ENCODE measurements around the gene GALM.
"Not testable (repeated sequence)": the region's sequence is repeated elsewhere in the genome, so short reads cannot be mapped to it uniquely, and the experiment has no call there.

GALM gene

GRCh38 chr2:38713338-38713737 lies 47.4 kb downstream of the GALM start:
- DNase-seq = no peak

GRCh38 chr2:38714941-38715340 lies 49.0 kb downstream of the GALM start:
- not testable (repeated sequence) for DNase-seq

GRCh38 chr2:38716185-38716584 lies 50.3 kb downstream of the GALM start:
- peak; percentile 29 for DNase-seq

DNA sequence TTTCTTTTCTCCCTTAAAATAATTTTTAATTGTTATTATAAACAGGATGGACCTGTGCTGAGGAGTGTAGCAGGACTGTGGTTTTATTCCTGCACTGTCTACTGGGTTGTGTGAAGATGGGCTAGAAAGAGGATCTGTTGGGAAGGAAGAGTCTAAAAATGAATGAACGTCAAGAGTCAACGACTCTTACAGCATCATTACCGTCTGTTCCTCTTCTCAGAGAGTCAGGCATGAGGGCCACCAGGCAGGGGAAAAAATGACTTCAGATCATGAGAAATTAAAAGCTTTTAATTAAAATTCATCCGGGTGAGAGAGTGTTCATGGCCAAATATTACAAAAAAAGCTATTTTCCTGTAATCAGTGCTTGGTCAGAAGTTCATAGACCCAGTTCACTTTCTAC lies 52.7 kb downstream of the GALM start:
- DNase-seq = no peak

- no peak for DNase-seq
These were observed 53.8 kb downstream of the GALM start for GRCh38 chr2:38719706-38720105.

GRCh38 chr2:38720613-38721241 lies 54.8 kb downstream of the GALM start:
- peak; percentile 94 for DNase-seq

- DNase-seq = no peak
These were observed 56.6 kb downstream of the GALM start for GRCh38 chr2:38722271-38723061.

GRCh38 chr2:38723173-38723572 lies 57.3 kb downstream of the GALM start:
- DNase-seq = no peak

DNA sequence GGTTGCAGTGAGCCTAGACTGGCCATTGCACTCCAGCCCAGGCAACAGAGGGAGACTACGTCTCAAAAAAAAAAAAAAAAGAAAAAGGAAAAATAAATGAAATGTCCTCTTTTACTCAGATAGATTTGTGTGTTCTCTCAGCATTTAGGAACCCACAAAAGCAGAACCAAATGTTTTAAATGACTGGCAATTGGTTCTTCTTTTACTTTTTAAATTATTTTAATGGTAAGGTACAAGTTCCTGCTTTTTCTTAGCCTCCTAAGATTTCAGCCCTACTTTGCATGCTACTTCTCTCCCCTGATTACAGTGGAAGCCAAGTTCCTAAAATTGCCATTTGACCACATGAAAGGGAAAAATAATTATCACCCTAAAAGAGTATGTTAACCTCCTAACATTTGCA lies 61.7 kb downstream of the GALM start:
- DNase-seq = no peak

- no peak for DNase-seq
These were observed 62.8 kb downstream of the GALM start for GRCh38 chr2:38728694-38729093.

DNA sequence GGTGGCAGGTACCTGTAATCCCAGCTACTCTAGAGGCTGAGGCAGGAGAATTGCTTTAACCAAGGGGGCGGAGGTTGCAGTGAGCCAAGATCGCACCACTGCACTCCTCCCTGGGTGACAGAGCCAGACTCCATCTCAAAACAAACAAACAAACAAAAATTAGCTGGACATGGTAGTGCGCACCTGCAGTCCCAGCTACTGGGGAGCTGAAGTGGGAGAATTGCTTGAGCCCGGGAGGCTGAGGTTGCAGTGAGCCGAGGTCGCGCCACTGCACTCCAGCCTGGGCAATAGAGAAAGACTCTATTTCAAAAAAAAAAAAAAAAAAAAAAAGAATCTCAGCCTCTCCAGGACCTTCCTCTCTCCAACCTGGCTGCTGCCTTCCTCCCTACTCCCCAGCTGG lies 65.2 kb downstream of the GALM start:
- DNase-seq = no peak

- DNase-seq = no peak
These were observed 65.8 kb downstream of the GALM start for GRCh38 chr2:38731684-38732221.

- DNase-seq = no peak
These were observed 67.5 kb downstream of the GALM start for GRCh38 chr2:38733300-38733971.

DNA sequence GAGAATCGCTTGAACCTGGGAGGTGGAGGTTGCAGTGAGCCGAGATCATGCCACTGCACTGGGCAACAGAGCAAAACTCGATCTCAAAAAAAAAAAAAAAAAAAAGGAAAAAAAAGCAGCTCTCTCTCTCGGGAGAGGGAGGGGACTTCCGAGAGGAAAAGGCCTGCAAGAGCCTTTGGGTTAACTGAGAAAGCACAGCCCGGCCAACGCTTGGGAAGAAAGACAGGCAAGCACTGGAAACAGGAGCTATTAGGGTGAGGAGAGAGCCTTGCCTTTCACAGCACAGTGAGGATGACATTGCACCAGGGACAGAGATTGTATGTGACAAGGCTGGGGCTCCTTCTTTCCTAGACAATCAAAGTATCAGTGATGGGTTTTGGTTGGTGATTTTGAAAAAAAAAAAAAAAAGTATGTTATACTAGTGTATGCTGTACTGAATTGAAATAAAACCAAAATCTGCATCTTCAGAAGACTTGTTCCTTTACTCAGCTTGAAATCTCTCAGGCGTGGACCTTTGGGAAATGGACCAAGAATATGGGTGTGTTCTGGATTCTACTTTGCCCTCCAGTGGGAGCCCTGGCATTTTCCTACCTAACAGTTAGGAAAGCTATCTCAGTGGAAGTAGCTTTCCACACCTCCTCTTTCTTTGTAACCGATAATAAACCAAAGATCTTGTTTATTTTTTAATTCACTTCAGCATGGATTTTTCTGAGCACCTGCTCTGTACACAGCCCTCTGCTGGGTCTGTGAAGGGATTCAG lies 68.6 kb downstream of the GALM start:
- no peak for DNase-seq

DNA sequence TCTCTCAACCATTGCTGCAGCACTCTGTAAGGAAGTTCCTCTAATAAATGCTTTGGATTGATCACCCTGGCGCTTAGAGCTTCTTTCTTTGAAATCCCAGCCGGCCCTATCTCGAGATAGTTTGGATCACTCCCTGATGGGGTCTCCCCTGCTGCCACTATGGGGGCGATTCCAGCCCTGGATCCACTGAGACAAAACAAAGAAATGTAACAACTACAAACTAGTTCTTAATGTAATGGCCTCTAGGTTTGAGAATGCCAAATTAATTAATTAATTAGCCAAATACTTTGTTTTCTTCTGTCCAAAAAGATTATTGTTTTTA lies 70.0 kb downstream of the GALM start:
- no peak for DNase-seq

DNA sequence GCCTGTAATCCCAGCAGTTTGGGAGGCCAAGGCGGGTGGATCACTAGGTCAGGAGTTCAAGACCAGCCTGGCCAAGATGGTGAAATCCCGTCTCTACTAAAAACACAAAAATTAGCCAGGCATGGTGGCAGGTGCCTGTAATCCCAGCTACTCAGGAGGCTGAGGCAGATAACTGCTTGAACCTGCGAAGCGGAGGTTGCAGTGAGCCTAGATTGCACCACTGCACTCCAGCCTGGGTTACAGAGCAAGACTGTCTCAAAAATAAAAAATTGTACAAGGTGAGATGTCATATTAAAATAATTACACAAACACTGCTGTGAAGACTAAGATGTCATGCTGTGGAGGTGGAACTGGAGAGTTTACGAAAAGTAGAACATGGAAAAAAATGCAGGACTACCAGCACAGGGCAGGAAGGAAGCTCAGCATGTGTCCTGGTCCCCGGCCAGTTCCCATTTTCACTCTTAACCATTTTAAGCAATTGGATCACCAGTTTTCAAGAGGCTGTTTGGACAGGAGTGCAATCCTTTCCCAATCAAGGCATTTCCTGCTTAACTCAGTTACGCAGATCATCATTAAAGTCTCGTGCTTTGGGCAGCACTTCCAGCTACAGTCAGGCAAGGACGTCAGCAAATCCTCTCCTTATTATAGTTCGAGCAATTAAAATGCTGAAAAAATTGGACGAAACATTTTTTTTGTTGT lies 71.2 kb downstream of the GALM start:
- DNase-seq = not testable (repeated sequence)

GRCh38 chr2:38737925-38738324 lies 72.0 kb downstream of the GALM start:
- DNase-seq = no peak

GRCh38 chr2:38739524-38739923 lies 73.6 kb downstream of the GALM start:
- DNase-seq = no peak

GRCh38 chr2:38740851-38741731 lies 75.2 kb downstream of the GALM start:
- peak; percentile 57 for DNase-seq

GRCh38 chr2:38742797-38743559 lies 77.1 kb downstream of the GALM start:
- DNase-seq = no peak

All from EL (cell line).